GM18873 (cell line): Measurements from ENCODE around the gene NLRX1.
"Not testable (repeated sequence)": the region's sequence is repeated elsewhere in the genome, so short reads cannot be mapped to it uniquely, and the experiment has no call there.

Experiments used
- ATAC-seq: cut with Tn5 transposase; IDR thresholded peaks from one replicate; pipeline ENCODE4 v1.9.1; 2021; ENCODE audit warnings: mild to moderate bottlenecking, moderate library complexity, moderate number of reproducible peaks; ENCODE audit not compliant: unreplicated experiment, low FRiP score

The NLRX1 gene

DNA sequence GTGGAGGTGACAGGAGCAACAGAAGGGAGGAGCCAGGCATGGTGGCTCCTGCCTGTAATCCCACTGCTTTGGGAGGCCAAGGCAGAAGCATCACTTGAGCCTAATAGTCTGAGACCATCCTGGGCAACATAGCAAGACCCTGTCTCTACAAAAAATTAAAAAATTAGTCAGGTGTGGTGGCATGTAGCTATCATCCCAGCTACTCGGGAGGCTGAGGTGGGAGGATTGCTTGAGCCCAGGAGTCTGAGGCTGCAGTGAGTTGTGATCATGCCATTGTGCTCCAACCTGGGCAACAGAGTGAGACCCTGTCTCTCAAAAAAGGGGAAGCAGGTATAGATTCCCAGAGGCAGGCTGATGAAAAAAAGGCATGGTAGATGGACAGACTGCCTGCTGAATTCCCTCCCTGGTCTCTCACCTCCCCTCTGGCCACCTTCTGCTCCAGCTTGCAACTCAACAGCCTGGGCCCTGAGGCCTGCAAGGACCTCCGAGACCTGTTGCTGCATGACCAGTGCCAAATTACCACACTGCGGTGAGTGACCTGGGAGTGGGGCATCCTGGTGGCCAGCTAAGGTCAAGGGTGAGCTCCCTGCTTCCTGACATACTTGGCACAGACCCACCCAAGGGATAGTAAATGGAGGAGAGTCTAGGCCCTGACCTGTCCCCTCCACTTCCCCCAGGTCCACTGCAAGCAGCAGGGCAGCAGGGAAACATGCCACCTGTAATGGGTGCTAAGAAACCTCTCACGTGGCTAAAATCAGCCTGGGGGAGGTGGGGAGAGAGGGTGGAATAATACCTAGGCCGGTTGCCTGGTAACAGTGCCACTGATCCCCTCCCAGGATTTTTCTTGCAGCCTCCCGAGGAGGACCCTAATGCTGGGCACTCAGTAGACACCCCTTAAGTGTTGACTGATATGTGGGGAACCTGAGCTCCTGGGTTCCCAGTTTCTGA lies 12.5 kb downstream of the NLRX1 start:
- ATAC-seq, result no peak

GRCh38 chr11:119181677-119182412 lies 13.3 kb downstream of the NLRX1 start:
- no peak for ATAC-seq

DNA sequence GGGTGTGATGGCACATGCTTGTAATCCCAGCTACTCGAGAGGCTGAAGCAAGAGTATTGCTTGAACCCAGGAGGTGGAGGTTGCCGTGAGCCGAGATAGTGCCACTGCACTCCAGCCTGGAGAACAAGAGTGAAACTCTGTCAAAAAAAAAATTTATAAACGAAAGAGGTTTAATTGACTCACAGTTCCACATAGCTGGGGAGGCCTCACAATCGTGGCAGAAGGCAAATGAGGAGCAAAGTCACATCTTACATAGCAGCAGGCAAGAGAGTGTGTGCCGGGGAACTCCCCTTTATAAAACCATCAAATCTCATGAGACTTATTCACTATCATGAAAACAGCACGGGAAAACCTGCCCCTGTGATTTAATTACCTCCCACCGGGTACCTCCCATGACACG lies 15.9 kb downstream of the NLRX1 start:
- ATAC-seq, result not testable (repeated sequence)

- no peak for ATAC-seq
Measured at GRCh38 chr11:119185981-119186634, 17.6 kb downstream of the NLRX1 start.

DNA sequence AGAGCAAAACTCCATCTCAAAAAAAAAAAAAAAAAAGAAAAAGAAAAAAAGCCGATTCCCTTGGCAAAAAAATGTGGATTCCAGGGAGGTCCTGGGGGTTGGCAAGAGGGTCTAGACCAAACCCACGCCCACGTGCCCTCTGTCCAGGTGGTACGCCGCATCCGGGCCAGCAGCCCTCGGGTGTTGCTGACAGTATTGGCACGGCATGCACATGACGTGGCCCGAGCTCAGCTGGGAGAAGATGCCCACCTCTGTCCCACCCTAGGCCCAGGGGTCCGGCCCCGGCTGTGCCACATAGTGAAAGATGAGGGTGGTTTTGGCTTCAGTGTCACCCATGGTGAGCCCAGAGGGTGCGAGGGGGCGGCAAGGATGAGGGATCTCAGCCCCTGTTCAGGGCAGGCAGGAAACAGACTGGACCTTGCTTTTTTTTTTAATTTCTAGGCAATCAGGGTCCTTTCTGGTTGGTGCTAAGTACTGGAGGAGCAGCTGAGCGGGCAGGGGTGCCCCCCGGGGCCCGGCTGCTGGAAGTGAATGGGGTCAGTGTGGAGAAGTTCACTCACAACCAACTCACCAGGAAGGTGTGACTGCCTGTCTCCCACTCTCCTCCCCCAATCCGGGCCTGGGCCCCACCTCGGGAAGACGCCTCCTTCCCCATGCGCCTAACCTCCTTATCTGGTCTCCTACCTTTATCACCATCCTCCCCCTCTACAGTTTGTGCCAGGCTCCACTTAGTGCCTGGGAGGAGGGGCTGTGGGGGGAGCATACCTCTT lies 18.8 kb downstream of the NLRX1 start:
- no peak for ATAC-seq

DNA sequence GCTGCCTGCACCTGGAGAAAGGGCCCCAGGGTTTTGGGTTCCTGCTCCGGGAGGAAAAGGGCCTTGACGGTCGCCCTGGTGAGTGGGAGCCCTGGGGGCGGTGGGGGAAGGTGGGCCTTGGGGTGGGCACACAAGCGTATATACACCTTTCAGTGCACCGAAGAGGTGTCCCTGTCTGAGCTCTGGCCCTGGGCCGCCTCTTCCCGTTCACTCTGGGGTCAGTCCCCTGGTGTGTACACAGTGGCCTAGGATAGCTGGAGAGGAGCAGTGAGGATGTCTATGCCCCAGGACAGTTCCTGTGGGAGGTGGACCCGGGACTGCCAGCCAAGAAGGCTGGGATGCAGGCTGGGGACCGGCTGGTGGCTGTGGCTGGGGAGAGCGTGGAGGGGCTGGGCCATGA lies 19.5 kb downstream of the NLRX1 start:
- no peak for ATAC-seq

DNA sequence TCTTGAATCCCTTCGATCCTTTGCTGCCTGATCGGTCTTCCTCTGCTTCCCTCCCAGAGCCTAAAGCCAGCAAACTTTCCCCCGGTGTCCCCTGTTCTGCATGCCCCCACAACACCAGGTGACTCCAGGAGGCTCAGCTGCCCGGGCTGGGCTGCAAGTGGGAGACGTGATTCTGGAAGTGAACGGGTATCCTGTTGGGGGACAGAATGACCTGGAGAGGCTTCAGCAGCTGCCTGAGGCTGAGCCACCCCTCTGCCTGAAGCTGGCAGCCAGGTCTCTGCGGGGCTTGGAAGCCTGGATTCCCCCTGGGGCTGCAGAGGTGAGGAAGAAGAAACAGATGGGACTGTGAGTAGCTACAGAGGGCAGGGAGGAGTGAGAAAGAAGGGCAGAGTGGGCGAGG lies 20.4 kb downstream of the NLRX1 start:
- ATAC-seq, result no peak

- ATAC-seq, result no peak
Measured at GRCh38 chr11:119189393-119189792, 20.9 kb downstream of the NLRX1 start.

- ATAC-seq, result no peak
Measured at GRCh38 chr11:119190531-119190930, 22.0 kb downstream of the NLRX1 start.

- ATAC-seq, result not testable (repeated sequence)
Measured at GRCh38 chr11:119191265-119191664, 22.7 kb downstream of the NLRX1 start.

- no peak for ATAC-seq
Measured at GRCh38 chr11:119192111-119192510, 23.6 kb downstream of the NLRX1 start.

DNA sequence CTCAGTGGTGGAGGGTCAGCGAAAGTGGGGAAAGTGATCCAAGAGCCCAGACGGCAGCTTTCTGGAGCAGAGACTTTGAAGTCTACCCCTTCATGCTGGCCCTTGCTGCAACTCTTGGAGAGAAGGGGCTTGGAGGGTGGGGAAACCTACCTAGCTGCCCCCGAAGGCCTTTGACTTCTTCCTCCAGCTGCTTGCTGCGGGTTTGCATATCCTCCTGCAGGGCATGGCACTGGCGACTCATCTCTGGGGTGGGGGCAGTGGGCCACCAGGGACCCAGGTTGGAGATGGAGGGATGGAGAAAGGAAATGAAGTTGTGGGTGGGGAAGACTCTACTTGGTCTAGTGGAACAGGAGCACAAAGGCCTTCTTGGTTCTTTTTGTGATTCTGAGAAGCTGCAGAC lies 24.5 kb downstream of the NLRX1 start:
- ATAC-seq, result no peak

DNA sequence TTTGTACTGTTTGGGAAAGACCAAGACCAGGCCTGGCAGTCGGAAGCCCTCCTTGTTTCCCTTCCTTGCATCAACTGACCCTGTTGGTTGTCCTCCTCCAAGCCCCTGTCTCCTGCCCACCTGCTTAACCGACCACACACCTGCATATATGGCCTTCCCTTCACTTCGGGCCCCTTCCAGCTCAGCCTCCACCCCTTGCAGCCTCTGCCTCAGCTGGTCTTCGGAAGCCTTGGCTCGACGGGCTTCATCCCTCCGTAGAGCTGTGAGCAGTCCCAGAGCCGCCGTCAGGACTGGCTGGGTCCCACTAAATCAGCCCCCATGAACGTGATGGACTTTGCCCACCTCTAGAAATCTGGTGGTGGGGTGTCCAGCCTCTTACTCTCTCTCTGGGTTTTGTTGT lies 25.1 kb downstream of the NLRX1 start:
- no peak for ATAC-seq

DNA sequence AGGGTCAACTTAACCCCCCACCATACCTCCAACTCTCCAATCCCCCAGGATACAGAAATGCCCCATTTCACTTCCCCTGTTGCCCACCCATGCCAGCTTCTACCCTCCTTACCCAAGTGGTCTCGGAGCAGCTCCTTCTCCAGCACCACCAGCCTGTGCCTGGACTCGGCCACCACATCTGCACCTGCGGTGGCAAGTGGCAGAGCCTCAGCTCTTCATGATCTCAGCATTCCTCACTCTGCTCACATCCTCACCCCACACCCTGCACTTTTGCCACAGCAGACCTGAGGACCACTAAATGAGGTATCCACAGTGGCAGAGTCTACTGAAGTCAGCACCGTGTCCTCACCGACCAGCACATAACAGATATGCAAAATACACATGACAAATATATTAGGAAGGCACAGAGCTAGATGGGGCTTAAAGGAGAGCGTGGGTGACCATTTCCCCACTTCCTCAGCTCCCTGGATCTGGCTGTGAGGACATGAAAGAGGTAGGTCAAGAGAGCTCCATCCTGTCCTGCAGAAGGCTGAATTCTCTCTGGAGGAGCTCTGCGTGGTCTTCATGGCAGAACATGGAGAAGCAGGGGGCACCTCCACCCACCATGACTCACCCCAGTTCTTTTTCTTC lies 26.4 kb downstream of the NLRX1 start:
- no peak for ATAC-seq

DNA sequence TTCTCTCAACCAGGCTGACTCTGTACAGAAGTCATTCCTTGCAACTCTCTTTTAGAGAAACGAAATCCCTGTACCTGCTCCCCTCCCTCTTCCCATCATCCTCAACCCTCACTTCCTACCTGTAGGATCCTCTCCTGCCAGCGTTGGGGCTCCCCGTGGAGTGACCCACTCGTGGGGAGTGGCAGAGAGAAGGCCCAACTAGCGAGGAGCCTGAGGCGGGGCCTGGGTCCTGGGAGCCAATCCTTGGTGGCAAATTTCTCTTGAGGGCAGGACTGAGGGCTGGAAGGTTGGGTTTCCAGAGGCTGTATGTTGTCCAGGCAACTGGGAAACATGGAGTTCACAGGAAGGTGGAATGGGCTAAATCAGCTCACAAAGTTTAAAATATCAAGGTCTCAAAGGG lies 27.2 kb downstream of the NLRX1 start:
- no peak for ATAC-seq

GRCh38 chr11:119196833-119197483 lies 28.4 kb downstream of the NLRX1 start:
- no peak for ATAC-seq

DNA sequence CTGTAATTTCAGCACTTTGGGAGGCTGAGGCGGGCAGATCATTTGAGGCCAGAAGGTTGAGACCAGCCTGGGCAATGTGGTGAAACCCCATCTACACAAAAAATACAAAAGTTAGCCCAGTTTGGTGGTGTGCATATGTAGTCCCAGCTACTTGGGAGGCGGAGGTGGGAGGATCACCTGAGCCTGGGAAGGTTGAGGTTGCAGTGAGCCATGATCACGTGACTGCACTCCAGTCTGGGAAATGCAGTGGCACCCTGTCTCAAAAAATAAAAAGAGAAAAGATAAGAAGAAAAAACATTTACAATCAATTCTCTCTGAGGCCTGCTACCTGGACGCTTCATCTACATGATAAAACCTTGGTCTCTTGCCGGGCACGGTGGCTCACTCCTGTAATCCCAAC lies 30.4 kb downstream of the NLRX1 start:
- no peak for ATAC-seq

DNA sequence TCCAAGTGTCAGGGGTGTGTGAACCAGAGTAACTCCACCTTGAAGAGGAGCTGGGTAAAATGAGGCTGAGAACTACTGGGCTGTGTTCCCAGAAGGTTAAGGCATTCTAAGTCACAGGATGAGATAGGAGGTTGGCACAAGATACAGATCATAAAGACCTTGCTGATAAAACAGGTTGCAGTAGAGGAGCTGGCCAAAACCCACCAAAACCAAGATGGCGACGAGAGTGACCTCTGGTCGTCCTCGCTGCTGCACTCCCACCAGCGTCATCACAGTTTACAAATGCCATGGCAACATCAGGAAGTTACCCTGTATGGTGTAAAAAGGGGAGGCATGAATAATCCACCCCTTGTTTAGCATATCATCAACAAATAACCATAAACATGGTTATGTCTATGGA lies 32.7 kb downstream of the NLRX1 start:
- ATAC-seq, result not testable (repeated sequence)

DNA sequence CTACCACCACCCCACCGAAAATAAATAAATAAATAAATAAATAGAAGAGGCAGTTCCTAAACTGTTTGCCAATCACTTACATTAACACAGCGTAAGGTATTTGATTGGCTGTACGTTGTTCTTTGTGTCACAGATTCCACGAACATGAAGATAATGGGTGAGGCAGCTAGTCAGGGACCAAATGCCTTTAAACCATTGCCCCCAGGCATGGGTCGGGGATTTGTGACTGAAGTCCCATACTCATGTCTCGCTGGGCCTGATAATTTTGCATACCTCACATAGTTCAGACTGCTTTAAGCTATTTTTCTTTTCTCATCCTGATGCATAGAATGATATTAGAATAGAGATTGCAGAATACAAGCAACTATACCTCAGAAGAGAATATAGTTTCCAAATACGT lies 34.0 kb downstream of the NLRX1 start:
- no peak for ATAC-seq
